Suppressor macrophage (primary cell): ENCODE results near the gene SH3BGR.

Source experiments
- DNase-seq, 4 experiments: peaks; one replicate each; pipeline ENCODE4 v3.0.0-alpha.2; 2020 to 2022

SH3BGR gene

GRCh38 chr21:39552856-39553255, 101.1 kb downstream of the SH3BGR start:
- no peak for DNase-seq

GRCh38 chr21:39553331-39553730, 101.6 kb downstream of the SH3BGR start:
- DNase-seq: no peak

- no peak for DNase-seq
Measured at GRCh38 chr21:39555911-39556590, 104.3 kb downstream of the SH3BGR start.

GRCh38 chr21:39559511-39559910, 107.7 kb downstream of the SH3BGR start:
- DNase-seq: no peak

- no peak for DNase-seq
Measured at GRCh38 chr21:39561140-39561539, 109.4 kb downstream of the SH3BGR start.

GRCh38 chr21:39562791-39563770, 111.3 kb downstream of the SH3BGR start:
- no peak for DNase-seq

- no peak for DNase-seq
Measured at GRCh38 chr21:39564200-39564599, 112.4 kb downstream of the SH3BGR start.
